Ishikawa (cell line): ENCODE measurements around the gene KDM3A.

Source experiments
- CEBPB ChIP-seq: IDR thresholded peaks from 2 replicates; pipeline ENCODE4 v1.6.1; 2012
- CREB1 ChIP-seq: IDR thresholded peaks from 2 replicates; pipeline ENCODE4 v1.6.1; 2012; ENCODE audit warnings: low read depth
- EGR1 ChIP-seq: IDR thresholded peaks from 2 replicates; pipeline ENCODE4 v1.6.1; 2012
- EP300 ChIP-seq: IDR thresholded peaks from 2 replicates; pipeline ENCODE4 v1.6.1; 2012; ENCODE audit warnings: borderline replicate concordance
- FOXM1 ChIP-seq: IDR thresholded peaks from 2 replicates; pipeline ENCODE4 v1.6.1; 2012; ENCODE audit warnings: low read depth, borderline replicate concordance
- MAX ChIP-seq: IDR thresholded peaks from 2 replicates; pipeline ENCODE4 v1.6.1; 2012
- NFIC ChIP-seq: IDR thresholded peaks from 2 replicates; pipeline ENCODE4 v1.6.1; 2012
- RAD21 ChIP-seq: IDR thresholded peaks from 2 replicates; pipeline ENCODE4 v1.6.1; 2012; ENCODE audit warnings: low read depth
- REST ChIP-seq: IDR thresholded peaks from 2 replicates; pipeline ENCODE4 v1.6.1; 2012; ENCODE audit warnings: low read depth, mild to moderate bottlenecking
- TAF1 ChIP-seq: IDR thresholded peaks from 2 replicates; pipeline ENCODE4 v1.6.1; 2012; ENCODE audit warnings: low read depth, mild to moderate bottlenecking
- TCF12 ChIP-seq: IDR thresholded peaks from 2 replicates; pipeline ENCODE4 v1.6.1; 2012; ENCODE audit warnings: low read depth
- TEAD4 ChIP-seq: IDR thresholded peaks from 2 replicates; pipeline ENCODE4 v1.6.1; 2012
- USF1 ChIP-seq: IDR thresholded peaks from 2 replicates; pipeline ENCODE4 v1.6.1; 2012
- YY1 ChIP-seq: IDR thresholded peaks from 2 replicates; pipeline ENCODE4 v1.6.1; 2012; ENCODE audit warnings: low read depth
- ZBTB7A ChIP-seq: IDR thresholded peaks from 2 replicates; pipeline ENCODE4 v1.6.1; 2012; ENCODE audit warnings: low read depth

The KDM3A gene

GRCh38 chr2:86454238-86454637 lies 13.1 kb downstream of the KDM3A start:
- TF ChIP-seq TEAD4 (no peak), EGR1 (no peak)

GRCh38 chr2:86455181-86455580 lies 14.0 kb downstream of the KDM3A start:
- TF ChIP-seq TCF12 (no peak), EP300 (no peak), TAF1 (no peak), MAX (no peak), EGR1 (no peak), USF1 (no peak), CREB1 (no peak), REST (no peak), FOXM1 (no peak), ZBTB7A (no peak), YY1 (no peak), CEBPB (no peak)

- TF ChIP-seq MAX = no peak
- no peak for TF ChIP-seq NFIC
- no peak for TF ChIP-seq USF1
- no peak for TF ChIP-seq RAD21
- no peak for TF ChIP-seq YY1
- no peak for TF ChIP-seq REST
- no peak for TF ChIP-seq EGR1
- no peak for TF ChIP-seq TEAD4
- no peak for TF ChIP-seq CREB1
- TF ChIP-seq TAF1 = no peak
- TF ChIP-seq CEBPB = no peak
- TF ChIP-seq FOXM1 = no peak
- TF ChIP-seq EP300 = no peak
- TF ChIP-seq ZBTB7A = no peak
- TF ChIP-seq TCF12 = no peak
These were observed 20.0 kb downstream of the KDM3A start for GRCh38 chr2:86461042-86461743.

GRCh38 chr2:86464652-86465051 lies 23.5 kb downstream of the KDM3A start:
- TF ChIP-seq MAX (no peak), RAD21 (no peak), TAF1 (no peak), NFIC (no peak), ZBTB7A (no peak), REST (no peak), TCF12 (no peak), EGR1 (no peak), YY1 (no peak), FOXM1 (no peak), USF1 (no peak), CEBPB (no peak), EP300 (no peak), CREB1 (no peak), TEAD4 (no peak)
